Measurements from ENCODE around the gene SCNN1A. TPM values are rescaled to one million over a fixed set of nuclear protein-coding genes. Genes with fewer than 3 reads are reported as not detected.

The SCNN1A gene
- total and polyA plus RNA-seq, 2 of the 13 experiments (the other 11 are each of a cell fraction or from before 2014, with no cell fraction given) = 1.5 to 14.6 TPM

DNA sequence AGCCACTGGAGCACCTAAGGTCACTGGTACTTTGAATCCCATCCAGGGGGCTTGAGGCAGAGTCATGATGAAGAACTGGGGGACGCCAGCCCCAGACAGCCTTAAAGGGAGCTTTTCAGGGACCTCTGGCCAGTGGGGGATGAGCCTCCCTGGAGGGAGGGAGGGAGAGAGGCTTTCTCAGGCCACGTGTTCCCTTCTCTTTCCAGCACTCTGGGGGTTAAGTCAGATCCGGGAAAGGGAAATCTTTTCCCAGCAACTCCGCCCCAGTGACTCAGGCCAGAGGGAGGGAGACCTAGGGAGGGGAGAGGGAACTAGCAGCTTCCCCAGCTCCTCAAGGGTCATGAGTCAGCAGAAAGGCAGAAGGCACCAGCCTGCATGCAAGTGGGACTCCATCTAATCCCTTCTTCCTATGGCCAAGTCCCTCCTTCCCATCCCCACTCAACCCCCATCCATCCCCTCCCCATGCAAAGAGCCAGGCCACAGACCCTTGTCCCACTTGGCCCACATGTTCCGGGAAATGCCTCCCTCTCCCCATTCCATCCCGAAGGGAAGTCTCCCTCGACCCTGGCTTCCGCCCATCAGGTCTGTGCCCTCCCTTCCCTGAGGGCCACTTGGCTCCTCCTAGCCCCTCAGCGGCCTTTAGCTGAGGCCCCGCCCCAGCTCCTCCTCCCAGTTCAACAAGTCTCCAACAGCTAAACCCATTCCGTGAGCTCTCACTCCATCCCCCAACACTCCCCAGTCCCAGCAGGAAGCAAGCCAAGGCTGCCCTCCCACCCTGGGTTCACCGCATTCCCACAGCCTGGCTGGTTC lies 39.1 kb downstream of the SCNN1A start (continued):
- TF ChIP-seq, protein P1, sequence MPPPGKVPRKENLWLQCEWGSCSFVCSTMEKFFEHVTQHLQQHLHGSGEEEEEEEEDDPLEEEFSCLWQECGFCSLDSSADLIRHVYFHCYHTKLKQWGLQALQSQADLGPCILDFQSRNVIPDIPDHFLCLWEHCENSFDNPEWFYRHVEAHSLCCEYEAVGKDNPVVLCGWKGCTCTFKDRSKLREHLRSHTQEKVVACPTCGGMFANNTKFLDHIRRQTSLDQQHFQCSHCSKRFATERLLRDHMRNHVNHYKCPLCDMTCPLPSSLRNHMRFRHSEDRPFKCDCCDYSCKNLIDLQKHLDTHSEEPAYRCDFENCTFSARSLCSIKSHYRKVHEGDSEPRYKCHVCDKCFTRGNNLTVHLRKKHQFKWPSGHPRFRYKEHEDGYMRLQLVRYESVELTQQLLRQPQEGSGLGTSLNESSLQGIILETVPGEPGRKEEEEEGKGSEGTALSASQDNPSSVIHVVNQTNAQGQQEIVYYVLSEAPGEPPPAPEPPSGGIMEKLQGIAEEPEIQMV (CRISPR knock-in tag; IDR thresholded peaks at IDR 0.05; ENCODE audit: low read depth) = peak; percentile 73; the same call in 1 of the 2 replicates
- TF ChIP-seq TBL1XR1 (IDR thresholded peaks at IDR 0.05; ENCODE audit: borderline replicate concordance, low read length, partially characterized antibody) (no peak), ASH2L (IDR thresholded peaks at IDR 0.05; ENCODE audit: insufficient read length, low read depth, low read length) (peak; percentile 55), RAD21 (CRISPR knock-in tag; IDR thresholded peaks at IDR 0.05) (no peak), ZNF556 (CRISPR knock-in tag; IDR thresholded peaks at IDR 0.05; ENCODE audit: borderline replicate concordance) (peak; percentile 82; the same call in 1 of the 2 replicates), ZNF777 (CRISPR knock-in tag; IDR thresholded peaks at IDR 0.05) (0 out of 2 replicates have a peak, but pooled peaks have one; percentile 7), SETDB1 (CRISPR knock-in tag; IDR thresholded peaks at IDR 0.05; ENCODE audit: borderline replicate concordance) (no peak), POLR2G (IDR thresholded peaks at IDR 0.05; ENCODE audit: low read depth, low read length) (peak; percentile 87), ZFP36L2 (CRISPR knock-in tag; IDR thresholded peaks at IDR 0.05) (no peak), SMARCE1 (IDR thresholded peaks at IDR 0.05; ENCODE audit: borderline replicate concordance) (no peak), ETV5 (CRISPR knock-in tag; IDR thresholded peaks at IDR 0.05; ENCODE audit: borderline replicate concordance) (peak; percentile 26; the same call in 1 of the 2 replicates), RFX5 (IDR thresholded peaks at IDR 0.05; ENCODE audit: low read depth, low read length) (no peak), RNF2 (conservative IDR thresholded peaks at IDR 0.05; ENCODE audit: low read depth) (no peak)
- TF ChIP-seq, protein P2, sequence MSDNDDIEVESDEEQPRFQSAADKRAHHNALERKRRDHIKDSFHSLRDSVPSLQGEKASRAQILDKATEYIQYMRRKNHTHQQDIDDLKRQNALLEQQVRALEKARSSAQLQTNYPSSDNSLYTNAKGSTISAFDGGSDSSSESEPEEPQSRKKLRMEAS (IDR thresholded peaks at IDR 0.05) = no peak
- TF ChIP-seq, protein P3, sequence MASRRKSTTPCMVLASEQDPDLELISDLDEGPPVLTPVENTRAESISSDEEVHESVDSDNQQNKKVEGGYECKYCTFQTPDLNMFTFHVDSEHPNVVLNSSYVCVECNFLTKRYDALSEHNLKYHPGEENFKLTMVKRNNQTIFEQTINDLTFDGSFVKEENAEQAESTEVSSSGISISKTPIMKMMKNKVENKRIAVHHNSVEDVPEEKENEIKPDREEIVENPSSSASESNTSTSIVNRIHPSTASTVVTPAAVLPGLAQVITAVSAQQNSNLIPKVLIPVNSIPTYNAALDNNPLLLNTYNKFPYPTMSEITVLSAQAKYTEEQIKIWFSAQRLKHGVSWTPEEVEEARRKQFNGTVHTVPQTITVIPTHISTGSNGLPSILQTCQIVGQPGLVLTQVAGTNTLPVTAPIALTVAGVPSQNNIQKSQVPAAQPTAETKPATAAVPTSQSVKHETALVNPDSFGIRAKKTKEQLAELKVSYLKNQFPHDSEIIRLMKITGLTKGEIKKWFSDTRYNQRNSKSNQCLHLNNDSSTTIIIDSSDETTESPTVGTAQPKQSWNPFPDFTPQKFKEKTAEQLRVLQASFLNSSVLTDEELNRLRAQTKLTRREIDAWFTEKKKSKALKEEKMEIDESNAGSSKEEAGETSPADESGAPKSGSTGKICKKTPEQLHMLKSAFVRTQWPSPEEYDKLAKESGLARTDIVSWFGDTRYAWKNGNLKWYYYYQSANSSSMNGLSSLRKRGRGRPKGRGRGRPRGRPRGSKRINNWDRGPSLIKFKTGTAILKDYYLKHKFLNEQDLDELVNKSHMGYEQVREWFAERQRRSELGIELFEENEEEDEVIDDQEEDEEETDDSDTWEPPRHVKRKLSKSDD (CRISPR knock-in tag; IDR thresholded peaks at IDR 0.05; ENCODE audit: low read depth) = 0 out of 2 replicates have a peak, but pooled peaks have one; percentile 24
- TF ChIP-seq, protein P4, sequence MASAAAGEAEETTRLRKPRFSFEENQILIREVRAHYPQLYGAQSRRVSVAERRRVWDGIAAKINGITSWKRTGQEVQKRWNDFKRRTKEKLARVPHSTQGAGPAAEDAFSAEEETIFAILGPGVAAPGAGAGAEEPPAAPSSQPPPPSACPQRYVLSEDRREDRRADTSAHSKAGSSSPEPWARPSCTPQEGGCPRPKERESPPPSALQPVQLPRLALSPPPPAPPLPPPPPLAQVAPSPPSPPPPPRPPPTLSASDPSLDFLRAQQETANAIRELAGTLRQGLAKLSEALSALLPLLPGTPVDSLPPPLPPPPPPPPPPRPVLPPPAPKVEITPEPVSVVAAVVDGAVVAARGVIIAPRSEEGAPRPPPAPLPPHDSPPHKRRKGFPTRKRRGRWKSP (CRISPR knock-in tag; IDR thresholded peaks at IDR 0.05) = 0 out of 2 replicates have a peak, but pooled peaks have one; percentile 3
- TF ChIP-seq, protein P5, sequence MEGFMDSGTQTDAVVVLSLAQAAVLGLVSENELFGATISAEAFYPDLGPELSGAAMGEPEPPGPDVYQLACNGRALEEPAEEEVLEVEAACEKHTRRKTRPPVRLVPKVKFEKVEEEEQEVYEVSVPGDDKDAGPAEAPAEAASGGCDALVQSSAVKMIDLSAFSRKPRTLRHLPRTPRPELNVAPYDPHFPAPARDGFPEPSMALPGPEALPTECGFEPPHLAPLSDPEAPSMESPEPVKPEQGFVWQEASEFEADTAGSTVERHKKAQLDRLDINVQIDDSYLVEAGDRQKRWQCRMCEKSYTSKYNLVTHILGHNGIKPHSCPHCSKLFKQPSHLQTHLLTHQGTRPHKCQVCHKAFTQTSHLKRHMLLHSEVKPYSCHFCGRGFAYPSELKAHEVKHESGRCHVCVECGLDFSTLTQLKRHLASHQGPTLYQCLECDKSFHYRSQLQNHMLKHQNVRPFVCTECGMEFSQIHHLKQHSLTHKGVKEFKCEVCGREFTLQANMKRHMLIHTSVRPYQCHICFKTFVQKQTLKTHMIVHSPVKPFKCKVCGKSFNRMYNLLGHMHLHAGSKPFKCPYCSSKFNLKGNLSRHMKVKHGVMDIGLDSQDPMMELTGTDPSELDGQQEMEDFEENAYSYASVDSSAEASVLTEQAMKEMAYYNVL (CRISPR knock-in tag; IDR thresholded peaks at IDR 0.05; ENCODE audit: borderline replicate concordance) = peak; percentile 64; the same call in 1 of the 2 replicates
- TF ChIP-seq, protein P6, sequence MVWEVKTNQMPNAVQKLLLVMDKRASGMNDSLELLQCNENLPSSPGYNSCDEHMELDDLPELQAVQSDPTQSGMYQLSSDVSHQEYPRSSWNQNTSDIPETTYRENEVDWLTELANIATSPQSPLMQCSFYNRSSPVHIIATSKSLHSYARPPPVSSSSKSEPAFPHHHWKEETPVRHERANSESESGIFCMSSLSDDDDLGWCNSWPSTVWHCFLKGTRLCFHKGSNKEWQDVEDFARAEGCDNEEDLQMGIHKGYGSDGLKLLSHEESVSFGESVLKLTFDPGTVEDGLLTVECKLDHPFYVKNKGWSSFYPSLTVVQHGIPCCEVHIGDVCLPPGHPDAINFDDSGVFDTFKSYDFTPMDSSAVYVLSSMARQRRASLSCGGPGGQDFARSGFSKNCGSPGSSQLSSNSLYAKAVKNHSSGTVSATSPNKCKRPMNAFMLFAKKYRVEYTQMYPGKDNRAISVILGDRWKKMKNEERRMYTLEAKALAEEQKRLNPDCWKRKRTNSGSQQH (CRISPR knock-in tag; IDR thresholded peaks at IDR 0.05; ENCODE audit: low read depth) = 0 out of 2 replicates have a peak, but pooled peaks have one; percentile 29

Data from HepG2 (cell line).